Panc1 (cell line): ENCODE data around the gene CHRM1. TPM values are rescaled to one million over a fixed set of nuclear protein-coding genes. Genes with fewer than 3 reads are reported as not detected.

ENCODE experiments used
- ATAC-seq: fragments of 200-7000 bp; cut with Tn5 transposase; 2 replicates; pipeline ENCODE4 v1.9.1; 2020; ENCODE audit warnings: mild to moderate bottlenecking, moderate library complexity
- Bru-seq: library from RNA; stranded (reverse); fragments of 400-500 nt; gene quantifications from one replicate; lab custom pipeline; 2021; lab: Mats Ljungman, UMichigan
- BruChase-seq, 2 experiments: library from RNA; stranded (reverse); fragments of 400-500 nt; gene quantifications; one replicate each; lab custom pipeline; 2021; lab: Mats Ljungman, UMichigan
- BruUV-seq: library from RNA; stranded (reverse); fragments of 400-500 nt; replicated peaks from 2 replicates; lab custom pipeline; 2021; lab: Mats Ljungman, UMichigan
- CTCF ChIA-PET: fragments of 300-600 bp; sonication (Branson Sonifier 250); formaldehyde crosslinking; loops from one replicate; lab custom pipeline; 2022; ENCODE audit warnings: antibody characterized with exemption; lab: Charles Lee
- POLR2A ChIA-PET: fragments of 300-600 bp; sonication (Branson Sonifier 250); formaldehyde crosslinking; loops from one replicate; lab custom pipeline; 2022; ENCODE audit warnings: antibody characterized with exemption; lab: Charles Lee
- DNase-seq: peaks from one replicate; pipeline ENCODE4 v3.0.0-alpha.2; 2010; ENCODE audit warnings: low read depth, low spot score
- H3K27ac ChIP-seq: 2 replicates; pipeline ENCODE4 v1.5.1; 2011; ENCODE audit warnings: mild to moderate bottlenecking, low read length, inconsistent platforms
- H3K27me3 ChIP-seq: fragments of 200-500 bp; sonication (Bioruptor generic); 2 replicates; pipeline ENCODE4 v1.6.0; 2014; ENCODE audit warnings: low read length, inconsistent platforms; ENCODE audit not compliant: control insufficient read depth, insufficient read depth
- H3K36me3 ChIP-seq: fragments of 200-500 bp; sonication (Bioruptor generic); 2 replicates; pipeline ENCODE4 v1.5.1; 2014; ENCODE audit warnings: inconsistent platforms, mild to moderate bottlenecking, low read length, moderate library complexity; ENCODE audit not compliant: control insufficient read depth, insufficient read depth
- H3K4me1 ChIP-seq: 2 replicates; pipeline ENCODE4 v1.5.1; 2011; ENCODE audit warnings: inconsistent platforms, mild to moderate bottlenecking, low read length, moderate library complexity; ENCODE audit not compliant: control insufficient read depth, insufficient read depth
- H3K4me3 ChIP-seq, 2 experiments: 2 replicates each; pipeline ENCODE4 v1.5.1; 2011 to 2012; ENCODE audit warnings: low read depth in 2 of 2, low read length in 2 of 2, mild to moderate bottlenecking in 2 of 2, inconsistent platforms in 1 of 2, moderate library complexity in 1 of 2
- H3K9me3 ChIP-seq: fragments of 200-500 bp; sonication (Bioruptor generic); 2 replicates; pipeline ENCODE4 v1.5.1; 2014; ENCODE audit warnings: low read depth, mild to moderate bottlenecking, inconsistent platforms, low read length, moderate library complexity; ENCODE audit not compliant: control insufficient read depth, insufficient read depth
- CTCF ChIP-seq: fragments of 450-650 bp; IDR thresholded peaks from 2 replicates; pipeline ENCODE4 v1.5.1; 2017; ENCODE audit warnings: mild to moderate bottlenecking
- POLR2AphosphoS5 ChIP-seq: IDR thresholded peaks from 2 replicates; pipeline ENCODE4 v1.6.1; 2012; ENCODE audit warnings: mild to moderate bottlenecking, low read depth, low read length, moderate library complexity
- REST ChIP-seq, 2 experiments: IDR thresholded peaks; 2 replicates each; pipeline ENCODE4 v1.6.1; 2011 to 2012; ENCODE audit warnings: low read depth in 2 of 2, control low read depth in 1 of 2, low read length in 1 of 2, mild to moderate bottlenecking in 1 of 2, moderate library complexity in 1 of 2; ENCODE audit not compliant: insufficient read depth in 1 of 2
- SIN3A ChIP-seq: IDR thresholded peaks from 2 replicates; pipeline ENCODE4 v1.6.1; 2012; ENCODE audit warnings: low read depth, mild to moderate bottlenecking, low read length, moderate library complexity, borderline replicate concordance; ENCODE audit not compliant: insufficient read depth
- TCF7L2 ChIP-seq: IDR thresholded peaks from 2 replicates; pipeline ENCODE4 v1.6.1; 2011; ENCODE audit warnings: mild to moderate bottlenecking, low read depth, low read length, inconsistent platforms
- in situ Hi-C: cut with HindIII; loops from 2 replicates; pipeline ENCODE4 v1.10.0; 2016; ENCODE audit warnings: low sequenced_read_pairs, low pct_unique_long_range_greater_than_20kb
- intact Hi-C: fragments of 100-400 bp; cut with micrococcal nuclease; formaldehyde crosslinking; loops from one replicate; pipeline ENCODE4 v1.10.0; 2022; ENCODE audit not compliant: unreplicated experiment
- long read RNA-seq: library from polyadenylated mRNA; unstranded; transcript quantifications from one replicate; pipeline ENCODE4 v2.0.0, GENCODE V29; 2021; ENCODE audit not compliant: unreplicated experiment
- polyA plus RNA-seq: library from polyadenylated mRNA; unstranded; fragments of >200 nt; gene quantifications from one replicate; pipeline ENCODE4 v1.2.1, GENCODE V29; 2012; ENCODE audit warnings: missing spikeins; ENCODE audit not compliant: insufficient read length
- total RNA-seq: library from RNA; stranded (reverse); gene quantifications from one replicate; pipeline ENCODE4 v1.2.1, GENCODE V29; 2021; ENCODE audit not compliant: unreplicated experiment

CHRM1 gene, protein sequence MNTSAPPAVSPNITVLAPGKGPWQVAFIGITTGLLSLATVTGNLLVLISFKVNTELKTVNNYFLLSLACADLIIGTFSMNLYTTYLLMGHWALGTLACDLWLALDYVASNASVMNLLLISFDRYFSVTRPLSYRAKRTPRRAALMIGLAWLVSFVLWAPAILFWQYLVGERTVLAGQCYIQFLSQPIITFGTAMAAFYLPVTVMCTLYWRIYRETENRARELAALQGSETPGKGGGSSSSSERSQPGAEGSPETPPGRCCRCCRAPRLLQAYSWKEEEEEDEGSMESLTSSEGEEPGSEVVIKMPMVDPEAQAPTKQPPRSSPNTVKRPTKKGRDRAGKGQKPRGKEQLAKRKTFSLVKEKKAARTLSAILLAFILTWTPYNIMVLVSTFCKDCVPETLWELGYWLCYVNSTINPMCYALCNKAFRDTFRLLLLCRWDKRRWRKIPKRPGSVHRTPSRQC
- total RNA-seq: not detected
- not detected for polyA plus RNA-seq
- Bru-seq, nascent RNA: not detected
- BruChase-seq, experiment 1, labeled RNA remaining after a 2-hour chase: not detected
- not detected for BruChase-seq, experiment 2, labeled RNA remaining after a 6-hour chase
- long read RNA-seq: 0 reads

GRCh38 chr11:62921201-62921572 lies at the start of gene CHRM1:
CHRM1 (minus strand) TSS chr11:62921363; CDS start chr11:62911100, 10,263 bp downstream.
- 0 out of 2 replicates have a peak, but pooled peaks cover 2% of the 10 kb centered on the region for H3K27me3 ChIP-seq
- no peaks in the 10 kb centered on the region for H3K9me3 ChIP-seq
- in situ Hi-C loops (no loop called here), intact Hi-C loops (no loop called here)
- no peaks in the 10 kb centered on the region for H3K36me3 ChIP-seq
- no peak for TF ChIP-seq REST (IDR thresholded peaks at IDR 0.05; ENCODE audit: insufficient read depth in 1 of 2, low read depth in 2 of 2, low read length in 1 of 2)
- TF ChIP-seq SIN3A: no peak
- no peak for TF ChIP-seq TCF7L2
- TF ChIP-seq POLR2AphosphoS5: no peak
- TF ChIP-seq CTCF: no peak
- ATAC-seq (peak; percentile 55), DNase-seq (no peak)
- CTCF ChIA-PET: interaction anchor here (1.1 kb wide), 1 partner anchor 103 kb away, joined by 4 read pairs; no protein-coding TSS in a partner anchor
- H3K4me1 ChIP-seq: peaks cover 7% of the 10 kb centered on the region; the same call in 1 of the 2 replicates
- H3K27ac ChIP-seq: no peak within 1 kb of the TSS
- POLR2A ChIA-PET: no interaction called here
- no TSS peak for BruUV-seq
- H3K4me3 ChIP-seq: peak within 1 kb of the TSS in 1 of 2 experiments; percentile 20; a peak in 2 of 4 replicates

DNA sequence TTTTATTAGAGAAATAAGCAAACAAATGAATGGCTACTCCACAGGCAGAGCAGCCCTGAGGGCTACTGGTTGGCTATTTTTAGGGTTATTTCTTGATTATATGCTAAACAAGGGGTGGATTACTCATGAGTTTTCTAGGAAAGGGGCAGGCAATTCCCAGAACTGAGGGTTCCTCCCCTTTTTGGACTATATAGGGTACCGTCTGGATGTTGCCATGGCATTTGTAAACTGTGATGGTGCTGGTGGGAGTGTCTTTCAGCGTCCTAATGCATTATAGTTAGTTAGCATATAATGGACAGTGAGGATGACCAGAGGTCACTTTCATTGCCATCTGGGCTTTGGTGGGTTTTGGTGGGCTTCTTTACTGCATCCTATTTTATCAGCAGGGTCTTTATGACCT lies 44.4 kb upstream of the CHRM1 start:
- in situ Hi-C loops (no loop called here), intact Hi-C loops (no loop called here)
- ChIA-PET POLR2A (no interaction called here), CTCF (no interaction called here)
- Histone ChIP-seq H3K4me1 (no peaks in the 10 kb centered on the region), H3K36me3 (no peaks in the 10 kb centered on the region), H3K27ac (no peak overlapping the region), H3K4me3 (no peak overlapping the region), H3K9me3 (no peaks in the 10 kb centered on the region), H3K27me3 (peaks cover 13% of the 10 kb centered on the region)
- TF ChIP-seq REST (IDR thresholded peaks at IDR 0.05; ENCODE audit: insufficient read depth in 1 of 2, low read depth in 2 of 2, low read length in 1 of 2): no peak
- TF ChIP-seq CTCF: no peak
- no peak for TF ChIP-seq SIN3A
- TF ChIP-seq POLR2AphosphoS5: no peak
- TF ChIP-seq TCF7L2: no peak
- ATAC-seq (no peak), DNase-seq (no peak)
- BruUV-seq: no TSS peak
